Measurements from ENCODE around the gene PSME4. TPM values are rescaled to one million over a fixed set of nuclear protein-coding genes. Genes with fewer than 3 reads are reported as not detected.
A peak's percentile ranks its signal among the peaks of the same experiment; 100 is the strongest.
"Not testable (repeated sequence)": the region's sequence is repeated elsewhere in the genome, so short reads cannot be mapped to it uniquely, and the experiment has no call there.

The PSME4 gene
- total RNA-seq, 1 donor from 2014 or later, result 43.3 TPM

GRCh38 chr2:53841651-53842050 is 129.1 kb downstream of the PSME4 start:
- not testable (repeated sequence) for ATAC-seq

GRCh38 chr2:53840580-53840979 is 130.2 kb downstream of the PSME4 start:
- ATAC-seq, result no peak

- not testable (repeated sequence) for ATAC-seq
Observed at GRCh38 chr2:53829980-53830290, 140.9 kb downstream of the PSME4 start.

- ATAC-seq, result no peak
Observed at GRCh38 chr2:53829273-53829979, 141.4 kb downstream of the PSME4 start.

GRCh38 chr2:53828331-53828730 is 142.5 kb downstream of the PSME4 start:
- ATAC-seq, result no peak

GRCh38 chr2:53827398-53828175 is 143.2 kb downstream of the PSME4 start:
- no peak for ATAC-seq

GRCh38 chr2:53826587-53827397 is 144.0 kb downstream of the PSME4 start:
- peak; percentile 54 for ATAC-seq

GRCh38 chr2:53826030-53826410 is 144.8 kb downstream of the PSME4 start:
- no peak for ATAC-seq

- ATAC-seq, result not testable (repeated sequence)
Observed at GRCh38 chr2:53823639-53824038, 147.2 kb downstream of the PSME4 start.

GRCh38 chr2:53821810-53822209 is 149.0 kb downstream of the PSME4 start:
- ATAC-seq, result no peak

GRCh38 chr2:53820711-53821110 is 150.1 kb downstream of the PSME4 start:
- ATAC-seq, result no peak

- no peak for ATAC-seq
Observed at GRCh38 chr2:53820048-53820447, 150.7 kb downstream of the PSME4 start.

- ATAC-seq, result no peak
Observed at GRCh38 chr2:53819634-53820033, 151.2 kb downstream of the PSME4 start.

GRCh38 chr2:53818854-53819435 is 151.8 kb downstream of the PSME4 start:
- no peak for ATAC-seq

Other genes with a start within 250 kb of the PSME4 start
- gene CHAC2, start 203.2 kb downstream of the PSME4 start, total RNA-seq, result 4.8 TPM
- gene ASB3, start 184.0 kb downstream of the PSME4 start, total RNA-seq, result 9.2 TPM
- 15.5 TPM for gene ERLEC1, start 183.9 kb downstream of the PSME4 start, total RNA-seq
- 1.5 TPM for gene GPR75, start 111.0 kb downstream of the PSME4 start, total RNA-seq
- gene ACYP2, start 144.6 kb upstream of the PSME4 start, total RNA-seq, result 7.3 TPM